NCI-H2227 (cell line): ENCODE measurements around the gene CCDC152.
A peak's percentile ranks its signal among the peaks of the same experiment; 100 is the strongest.
"Not testable (repeated sequence)": the region's sequence is repeated elsewhere in the genome, so short reads cannot be mapped to it uniquely, and the experiment has no call there.

Experiments
- DNase-seq: peaks from one replicate; lab custom pipeline; 2025; ENCODE audit not compliant: unreplicated experiment; lab: John Stamatoyannopoulos, UW

CCDC152 gene

DNA sequence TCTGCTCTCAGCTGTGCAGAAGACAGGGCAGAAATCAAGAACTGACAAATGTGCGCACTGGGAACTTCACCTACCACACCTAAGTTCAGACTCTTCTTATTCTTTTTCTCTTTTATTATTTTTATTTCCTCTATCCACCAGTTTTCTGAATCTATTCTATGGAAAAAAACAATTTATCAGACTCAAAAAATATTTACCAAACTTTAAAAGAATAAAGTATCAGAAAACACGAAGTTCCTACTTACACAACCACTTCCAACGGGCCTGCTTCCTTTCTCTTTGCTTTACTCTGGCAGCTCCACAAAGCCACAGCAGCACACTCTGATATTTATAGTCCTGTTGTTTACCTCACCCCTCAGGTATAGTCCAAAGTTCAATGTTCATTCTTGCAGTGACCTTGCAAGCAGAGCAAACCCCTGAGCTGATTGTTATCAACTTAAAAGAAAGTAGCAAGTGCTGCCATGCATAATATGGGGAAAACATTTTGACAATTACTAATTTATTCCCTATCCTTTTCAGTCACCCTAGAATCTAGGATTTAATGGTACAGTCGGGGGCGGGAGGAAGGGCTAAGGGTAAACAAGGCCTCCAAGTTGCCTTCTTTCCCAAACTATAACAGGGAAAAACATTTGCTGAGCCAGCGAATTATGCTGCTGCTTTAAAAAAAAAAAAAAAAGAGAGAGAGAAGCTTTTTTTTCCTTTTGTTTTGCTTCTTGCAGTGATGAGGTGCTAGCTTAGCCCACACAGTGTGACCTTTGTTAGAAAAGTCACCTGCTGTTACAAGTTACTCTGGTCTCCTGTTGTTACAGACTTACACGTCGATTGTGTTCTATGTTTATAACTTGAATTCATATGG is 55.2 kb downstream of the CCDC152 start, which contains the start of gene SELENOP:
SELENOP (minus strand) TSS at position 302 of the 856 bp plus-strand sequence. CDS start 3,539 bp downstream, outside the sequence.
- peak; percentile 29 for DNase-seq

DNA sequence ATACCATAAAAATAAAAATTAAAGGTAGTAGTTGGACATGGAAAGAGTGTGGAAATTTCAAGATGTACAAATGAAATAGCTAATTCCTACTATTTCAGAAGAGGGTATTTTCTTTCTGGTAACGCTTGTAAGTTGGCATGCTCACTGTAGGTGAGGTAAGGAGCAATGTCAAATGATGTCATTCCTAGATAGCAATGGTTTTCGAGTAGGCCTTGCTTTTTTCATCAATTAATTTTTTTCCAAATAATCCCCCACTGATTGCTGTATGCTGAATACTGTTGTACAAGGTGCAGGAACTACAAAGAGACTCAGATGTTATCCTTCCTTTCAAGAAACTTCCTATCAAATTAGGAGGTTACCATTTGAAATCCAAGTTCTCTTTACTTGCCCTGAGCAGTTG is 56.0 kb downstream of the CCDC152 start:
- no peak for DNase-seq

DNA sequence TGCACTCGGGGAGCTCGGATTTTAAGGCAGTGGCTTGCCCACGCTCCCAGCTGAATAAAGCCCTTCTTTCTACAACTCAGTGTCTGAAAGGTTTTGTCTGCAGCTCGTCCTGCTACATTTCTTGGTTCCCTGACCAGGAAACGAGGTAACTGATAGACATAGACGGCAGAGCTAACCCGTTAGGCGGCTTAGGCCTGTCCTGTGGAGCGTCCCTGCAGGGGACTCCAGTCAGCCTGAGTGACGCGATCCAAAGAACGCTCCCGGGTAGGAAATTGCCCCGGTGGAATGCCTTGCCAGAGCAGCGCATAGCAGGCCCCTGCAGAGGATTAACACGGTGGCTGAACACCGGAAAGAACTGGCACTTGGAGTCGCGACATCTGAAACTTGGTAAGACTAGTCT is 56.9 kb downstream of the CCDC152 start:
- no peak for DNase-seq

DNA sequence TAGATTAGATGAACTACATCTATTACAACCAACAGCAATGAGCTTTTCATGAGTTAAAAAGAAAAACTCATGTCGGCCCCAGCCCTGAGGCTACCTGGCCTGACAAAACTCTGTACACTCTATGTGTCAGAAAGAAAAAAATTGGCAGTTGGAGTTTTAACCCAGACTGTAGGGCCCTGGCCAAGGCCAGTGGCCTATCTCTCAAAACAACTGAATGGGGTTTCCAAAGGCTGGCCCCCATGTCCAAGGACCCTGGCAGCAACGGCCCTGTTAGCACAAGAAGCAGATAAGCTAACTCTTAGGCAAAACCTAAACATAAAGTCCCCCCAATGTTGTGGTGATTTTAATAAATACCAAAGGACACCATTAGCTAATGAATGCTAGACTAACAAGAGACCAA is 59.9 kb downstream of the CCDC152 start:
- DNase-seq, result not testable (repeated sequence)

DNA sequence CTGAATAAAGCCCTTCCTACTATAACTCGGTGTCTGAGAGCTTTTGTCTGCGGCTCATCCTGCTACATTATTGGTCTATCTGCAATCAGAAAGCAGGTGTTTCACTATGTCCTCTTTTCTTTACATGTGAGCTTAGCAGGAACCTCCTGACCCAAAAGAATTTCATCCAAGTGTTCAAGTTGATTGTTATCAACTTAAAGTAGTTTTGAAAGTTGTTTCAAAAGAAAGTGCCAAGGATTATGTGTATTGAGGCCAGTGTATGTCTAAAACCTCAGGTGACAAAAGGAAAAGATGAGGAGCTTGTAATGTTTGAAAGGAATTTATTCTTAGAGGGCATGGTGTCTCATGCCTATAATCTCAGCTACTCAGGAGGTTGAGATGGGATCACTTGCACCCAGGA is 63.1 kb downstream of the CCDC152 start:
- no peak for DNase-seq

DNA sequence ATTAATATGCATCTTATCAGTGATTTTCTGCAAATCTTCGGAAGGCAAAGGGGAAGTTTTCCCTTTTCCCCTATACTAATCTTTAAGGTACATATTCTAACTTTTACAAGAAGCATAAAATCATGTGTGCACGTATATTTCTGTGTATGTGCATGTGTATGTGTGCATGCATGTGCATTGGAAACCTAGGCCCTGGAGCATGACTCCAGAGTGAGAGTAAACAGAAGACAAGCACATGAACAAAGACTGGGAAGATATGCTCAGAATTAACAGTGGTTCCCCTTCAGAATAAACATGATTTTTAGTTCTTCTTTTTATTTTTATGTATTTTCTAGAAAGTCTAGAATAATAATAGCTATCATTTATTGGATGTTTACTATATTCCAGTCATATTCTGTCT is 65.9 kb downstream of the CCDC152 start:
- no peak for DNase-seq

DNA sequence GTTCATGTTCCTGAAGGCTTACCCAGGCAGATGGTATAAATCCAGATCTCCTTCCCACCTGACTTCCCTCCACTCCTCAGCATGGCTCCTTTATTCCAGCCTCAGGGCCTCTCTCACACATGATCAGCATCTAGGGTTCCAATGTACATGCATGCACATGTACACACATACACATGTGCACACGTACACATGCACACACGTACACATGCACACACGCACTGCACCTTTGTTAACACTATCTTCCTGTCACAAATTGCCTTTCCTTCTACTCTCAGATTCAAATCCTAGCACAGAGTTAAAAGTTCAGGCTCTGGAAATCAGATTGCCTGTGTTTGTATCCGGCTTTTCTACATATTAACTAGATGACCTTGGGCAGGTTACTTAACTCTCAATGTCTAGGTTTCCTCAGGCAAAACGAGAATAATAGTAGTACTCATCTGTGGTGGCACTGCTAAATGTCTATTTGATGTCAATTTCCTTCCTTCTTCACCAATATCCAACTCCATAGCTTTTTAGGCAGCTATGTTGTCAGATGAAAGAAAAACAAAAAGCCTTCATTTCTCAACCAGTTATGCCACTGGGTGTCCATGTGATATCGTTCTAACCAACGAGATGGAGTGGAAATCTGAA is 67.8 kb downstream of the CCDC152 start:
- no peak for DNase-seq

DNA sequence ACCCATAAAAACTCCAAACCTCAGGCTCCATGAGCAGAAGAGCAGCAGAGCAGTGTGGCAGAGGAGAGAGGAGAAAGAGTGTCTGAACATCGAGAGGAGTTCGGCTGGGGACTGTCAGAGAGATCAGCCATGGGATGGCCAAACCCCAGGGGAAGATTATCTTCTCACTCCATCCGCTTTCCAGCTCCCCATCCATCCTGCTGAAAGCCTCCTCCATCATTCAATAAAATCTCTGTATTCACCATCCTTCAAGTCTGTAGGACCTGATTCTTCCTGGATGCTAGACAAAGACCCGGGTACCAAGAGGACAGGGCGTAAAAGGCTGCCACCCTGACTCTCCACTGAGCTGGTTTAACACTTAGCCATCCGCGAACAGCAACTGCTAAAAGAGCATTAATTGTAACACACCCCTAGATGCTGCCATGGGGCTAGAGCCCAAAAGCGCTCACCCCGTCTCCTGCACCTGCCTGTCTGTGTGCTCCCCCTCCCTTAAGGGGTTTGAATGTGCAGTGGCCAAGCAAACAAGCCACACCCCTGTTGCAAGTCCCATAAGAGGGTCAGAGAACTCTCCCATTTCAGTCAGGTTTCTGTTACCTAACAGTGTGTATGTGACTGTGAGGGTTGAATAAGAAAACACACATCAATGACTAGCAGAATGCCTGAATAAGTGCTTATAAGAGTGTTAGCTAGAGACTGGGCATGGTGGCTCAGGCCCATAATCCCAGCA is 69.0 kb downstream of the CCDC152 start:
- DNase-seq, result no peak

DNA sequence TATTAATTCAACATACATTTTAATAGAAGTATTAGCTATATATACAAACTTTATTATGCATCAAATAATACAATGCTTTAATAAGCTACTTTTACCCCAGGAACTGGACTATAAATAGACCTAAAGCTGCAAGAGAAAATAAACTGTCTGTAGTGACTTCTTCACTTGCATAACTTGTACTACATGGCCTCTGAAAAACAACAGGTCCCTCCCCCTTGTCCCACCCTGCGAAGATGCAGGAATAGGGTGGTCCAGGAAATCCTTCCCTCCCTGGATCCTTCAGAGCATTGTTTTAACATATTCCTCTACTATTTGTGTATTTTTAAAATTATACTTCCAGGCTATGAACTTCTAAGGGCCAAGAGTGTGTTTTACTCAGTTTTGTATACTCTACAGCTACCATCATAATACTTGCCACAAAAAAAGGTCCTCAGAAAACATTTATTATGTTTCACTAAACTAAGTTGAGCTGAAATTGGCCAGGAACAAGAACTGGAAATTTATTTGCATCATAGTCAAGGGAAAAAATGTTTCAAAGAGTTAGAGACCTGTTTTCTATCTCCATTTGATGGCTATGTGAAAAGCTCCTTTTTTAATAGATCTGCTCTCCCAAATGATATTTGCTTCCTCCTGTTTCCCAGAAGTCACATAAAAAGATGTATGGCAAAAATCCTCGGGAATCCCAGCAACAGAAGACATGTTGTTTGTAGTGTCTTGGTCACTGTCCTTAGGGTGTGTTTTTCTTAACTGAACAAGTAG is 70.3 kb downstream of the CCDC152 start:
- no peak for DNase-seq

DNA sequence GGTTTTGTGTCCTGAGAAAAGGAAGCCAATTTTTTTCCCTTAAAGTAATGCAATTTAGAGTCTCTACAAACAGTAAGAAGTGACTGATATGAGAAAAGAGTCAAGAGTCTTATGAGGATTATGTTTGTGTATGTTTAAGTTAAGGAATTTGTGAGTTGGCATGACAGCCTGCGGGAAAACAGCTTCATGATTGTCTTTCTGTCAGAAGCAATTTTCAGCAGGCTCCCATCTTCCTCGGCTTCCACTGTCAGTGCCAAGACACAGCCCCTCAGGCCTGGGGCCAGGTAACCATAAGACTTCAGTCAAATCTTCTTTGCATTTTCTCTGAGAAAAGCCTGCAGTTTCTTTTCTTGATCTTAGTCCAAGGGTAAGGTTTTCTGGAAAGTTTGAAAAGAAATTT is 72.1 kb downstream of the CCDC152 start:
- no peak for DNase-seq

DNA sequence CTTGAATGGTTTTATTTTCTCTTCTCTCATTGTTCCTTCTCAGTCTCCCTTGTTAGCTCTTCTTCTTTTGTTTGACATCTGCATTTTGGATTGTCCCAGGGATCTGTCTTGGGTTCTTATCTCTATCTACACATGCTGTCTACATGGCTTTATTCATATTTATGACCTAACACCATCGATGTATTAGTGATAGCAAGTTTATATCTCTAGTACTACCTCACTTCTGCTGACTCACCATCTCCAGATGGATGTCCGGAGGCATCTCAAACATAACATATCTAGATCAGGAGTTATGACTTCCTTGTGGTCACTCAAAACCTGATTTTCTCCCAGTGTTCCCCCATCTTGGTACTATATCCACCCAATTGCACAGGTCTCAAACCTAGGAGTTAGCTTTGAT is 74.3 kb downstream of the CCDC152 start:
- DNase-seq, result no peak

DNA sequence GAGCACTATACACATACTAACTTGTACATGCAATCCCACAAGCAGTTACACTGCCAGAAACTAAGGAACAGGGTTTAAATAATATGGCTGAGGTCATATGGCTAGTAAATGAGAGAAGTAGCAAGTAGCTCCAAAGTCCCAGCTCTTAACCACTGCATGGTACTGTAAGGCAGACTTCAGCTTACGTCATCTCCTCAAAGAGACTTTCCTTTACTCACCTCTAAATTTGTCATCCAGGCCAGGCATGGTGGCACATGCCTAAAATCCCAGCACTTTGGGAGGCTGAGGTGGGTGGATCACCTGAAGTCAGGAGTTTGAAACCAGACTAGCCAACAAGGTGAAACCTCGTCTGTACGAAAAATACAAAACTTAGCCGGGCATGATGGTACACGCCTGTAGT is 75.4 kb downstream of the CCDC152 start:
- DNase-seq, result no peak

DNA sequence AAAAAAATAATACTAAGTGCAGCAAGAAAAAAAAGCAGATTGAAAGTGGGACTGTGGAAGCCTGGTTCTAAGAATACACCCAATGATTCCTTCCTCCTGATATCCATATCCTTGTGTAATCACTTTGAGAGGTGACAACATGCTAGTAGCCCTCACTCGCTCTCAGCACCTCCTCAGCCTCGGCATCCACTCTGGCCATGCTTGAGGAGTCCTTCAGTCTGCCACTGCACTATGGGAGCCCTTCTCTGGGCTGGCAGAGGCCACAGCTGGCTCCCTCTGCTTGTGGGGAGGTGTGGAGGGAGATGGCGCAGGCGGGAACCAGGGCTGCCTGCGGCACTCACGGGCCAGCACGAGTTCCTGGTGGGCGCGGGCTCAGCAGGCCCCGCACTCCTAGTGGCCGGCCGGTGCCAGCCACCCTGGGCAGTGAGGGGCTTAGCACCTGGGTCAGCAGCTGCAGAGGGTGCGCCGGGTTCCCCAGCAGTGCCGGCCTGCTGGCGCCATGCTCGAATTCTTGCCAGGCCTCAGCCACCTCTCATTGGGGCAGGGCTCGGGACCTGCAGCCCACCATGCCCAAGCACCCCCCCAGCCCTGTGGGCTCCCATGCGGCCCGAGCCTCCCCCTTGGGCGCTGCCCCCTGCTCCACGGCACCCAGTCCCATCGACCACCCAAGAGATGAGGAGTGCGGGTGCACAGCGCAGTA is 79.6 kb downstream of the CCDC152 start:
- no peak for DNase-seq

DNA sequence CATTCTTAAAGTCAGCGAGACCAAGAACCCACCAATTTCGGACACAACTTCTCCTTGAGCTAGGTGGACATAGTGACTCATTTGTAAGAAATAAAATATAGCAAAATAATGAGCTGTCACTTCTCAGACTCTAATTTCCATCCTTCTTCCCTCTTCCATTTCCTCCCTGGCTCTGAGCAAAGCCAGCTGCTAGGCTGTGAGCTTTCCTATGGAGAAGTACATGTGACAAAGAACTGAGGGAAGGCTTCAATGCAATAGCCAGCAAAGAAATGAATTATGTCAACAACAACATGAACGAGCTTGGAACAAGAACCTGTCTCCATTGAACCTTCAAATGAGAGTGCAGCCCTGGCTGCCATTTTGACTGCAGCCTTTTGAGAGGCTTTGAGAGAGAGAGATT is 81.0 kb downstream of the CCDC152 start:
- no peak for DNase-seq

DNA sequence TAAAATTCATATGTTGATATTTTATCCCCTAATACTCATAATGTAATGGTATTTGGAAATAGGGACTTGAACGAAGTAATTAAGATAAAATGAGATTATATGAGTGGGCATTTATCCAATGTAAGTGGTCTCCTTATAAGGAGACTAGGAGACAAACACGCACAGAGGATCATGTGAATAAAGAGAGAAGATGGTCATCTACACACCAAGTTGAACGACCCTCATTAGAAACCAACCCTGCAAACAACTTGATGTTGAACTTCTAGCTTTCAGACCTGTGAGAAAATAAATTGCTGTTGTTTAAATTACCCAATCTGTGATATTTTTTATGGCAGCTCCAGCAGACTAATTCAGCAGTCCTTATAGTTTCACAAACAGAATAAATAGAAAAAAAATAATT is 82.6 kb downstream of the CCDC152 start:
- no peak for DNase-seq

DNA sequence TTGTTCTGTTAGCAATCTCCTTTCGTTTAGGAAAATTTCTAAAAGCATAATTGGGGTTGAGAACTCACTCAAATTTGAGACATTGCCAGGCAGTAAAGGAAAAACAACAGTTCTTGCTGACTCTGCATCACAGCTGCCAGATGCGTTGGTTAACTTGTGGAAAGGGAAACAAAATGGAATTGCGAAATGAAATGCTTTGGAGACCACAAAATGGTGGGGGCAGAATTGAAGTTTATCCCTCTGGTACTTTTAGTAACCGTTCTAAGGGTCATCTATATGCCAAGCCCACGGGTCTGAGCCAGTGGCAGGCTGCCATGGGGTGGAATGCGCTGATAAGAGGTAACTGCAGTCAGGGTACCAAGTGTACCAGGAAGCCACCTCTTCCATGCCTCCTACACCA is 83.7 kb downstream of the CCDC152 start:
- DNase-seq, result no peak

DNA sequence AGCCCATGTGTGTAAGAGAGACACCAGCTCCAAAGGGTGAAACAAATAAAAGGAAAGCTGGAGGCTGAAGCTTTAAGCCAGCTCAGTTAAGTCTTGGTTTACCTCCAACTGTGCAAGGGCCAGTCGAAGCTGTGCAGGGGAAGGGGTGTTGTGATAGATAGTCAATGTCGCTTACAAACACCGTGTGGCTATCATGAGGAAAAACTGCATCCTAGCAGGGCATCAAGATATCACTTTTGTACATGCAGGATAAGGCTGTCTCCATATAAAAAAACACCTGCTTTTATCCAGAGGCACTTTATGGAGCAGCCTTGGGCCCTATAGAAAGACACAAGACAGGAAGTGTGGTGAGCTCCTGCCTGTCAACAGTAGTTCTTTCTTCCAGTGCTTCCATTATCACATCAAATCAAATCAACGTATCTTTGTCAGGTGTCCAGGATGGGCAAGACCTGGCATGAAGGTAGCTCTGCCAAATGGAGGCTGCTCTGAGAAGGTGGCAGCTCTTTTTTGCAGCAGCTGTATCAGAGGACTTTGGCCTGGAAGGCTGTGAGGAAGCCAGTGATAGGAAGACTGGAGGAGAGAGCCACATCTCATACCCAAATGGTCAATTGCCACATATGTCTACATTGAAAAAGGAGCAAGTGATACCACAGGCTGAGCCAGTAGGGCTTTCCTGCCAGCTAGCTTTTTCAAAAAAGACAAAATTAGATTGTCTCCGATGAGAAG is 84.4 kb downstream of the CCDC152 start:
- no peak for DNase-seq

DNA sequence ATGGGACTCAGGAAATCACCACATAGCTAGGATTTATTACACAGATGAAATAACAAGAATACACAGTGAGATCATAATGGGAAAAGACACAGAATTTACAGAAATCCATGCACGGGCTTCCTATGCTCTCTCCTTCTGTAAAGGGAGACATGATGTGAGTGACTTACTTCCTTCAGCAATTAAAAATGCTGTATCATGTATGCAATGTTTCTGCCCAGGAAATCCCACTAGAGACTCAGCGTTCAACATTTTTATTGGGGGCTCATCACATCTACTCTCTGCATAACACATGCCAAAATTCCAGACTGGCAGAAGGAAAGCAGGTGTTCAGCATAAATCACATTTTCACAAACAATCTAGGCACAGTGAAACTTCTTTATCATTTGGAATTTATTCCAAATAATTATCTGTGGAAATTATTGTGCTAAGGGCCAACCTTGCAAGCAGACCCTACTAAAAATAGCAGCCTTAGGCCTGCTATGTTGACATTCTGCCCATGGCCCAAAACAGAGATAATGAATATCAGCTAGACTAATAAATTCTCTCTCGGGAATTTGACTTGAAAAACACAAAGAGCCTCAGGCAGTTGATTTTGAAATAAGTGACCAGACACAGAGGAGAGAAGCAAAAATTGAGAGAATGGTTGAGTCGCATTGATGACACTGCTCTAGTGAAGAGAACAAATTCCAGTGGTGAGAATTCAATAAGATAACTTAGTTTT is 86.5 kb downstream of the CCDC152 start:
- DNase-seq, result no peak

DNA sequence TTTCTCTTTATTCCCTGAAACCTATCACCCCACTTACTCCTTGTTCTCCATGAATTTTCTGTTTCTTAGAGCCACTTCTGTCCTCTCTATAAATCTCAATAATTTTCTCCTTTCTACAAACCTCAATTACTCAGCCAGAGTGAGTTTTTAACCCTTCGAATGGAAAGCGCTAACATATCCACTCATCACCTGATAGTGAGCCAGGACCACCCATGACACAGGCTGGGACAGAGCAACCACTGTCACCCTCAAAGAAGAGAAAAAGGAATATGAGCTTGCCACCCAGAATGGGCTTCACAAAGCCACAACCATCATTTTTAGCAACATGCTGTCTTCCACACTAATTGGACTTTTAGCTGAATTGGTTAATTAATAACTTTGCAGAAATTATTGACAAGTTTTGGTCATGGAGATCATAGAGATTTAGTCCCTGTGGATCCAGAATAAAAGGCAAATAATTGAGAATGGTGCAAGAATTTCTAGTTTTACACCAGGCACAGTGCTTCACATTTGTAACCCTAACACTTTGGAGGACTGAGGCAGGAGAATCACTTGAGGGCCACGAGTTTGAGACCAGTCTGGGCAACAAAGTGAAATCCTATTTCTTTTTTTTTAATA is 87.2 kb downstream of the CCDC152 start:
- DNase-seq, result no peak
